Keratinocyte (primary cell): ENCODE results near the gene KCNB1. TPM values are rescaled to one million over a fixed set of nuclear protein-coding genes. Genes with fewer than 3 reads are reported as not detected.

ENCODE experiments used
- DNase-seq: peaks from one replicate; pipeline ENCODE4 v3.0.0-alpha.2; 2011; ENCODE audit warnings: low read depth, missing footprints, low spot score
- FAIRE-seq: peaks from 2 replicates; lab custom pipeline; 2011; peaks lifted over from hg19 to GRCh38; lab: Jason Lieb, UNC
- H2AFZ ChIP-seq: 2 replicates; pipeline ENCODE4 v1.6.0; 2012; ENCODE audit warnings: low read length, control low read depth, inconsistent platforms; ENCODE audit not compliant: control insufficient read depth
- H3K27ac ChIP-seq: 2 replicates; pipeline ENCODE4 v1.5.1; 2011; ENCODE audit warnings: low read length; ENCODE audit not compliant: control insufficient read depth, insufficient read depth
- H3K27me3 ChIP-seq: 3 replicates; pipeline ENCODE4 v1.6.0; 2011; ENCODE audit warnings: low read length; ENCODE audit not compliant: control insufficient read depth, insufficient read depth; ENCODE audit errors: extremely low read depth
- H3K36me3 ChIP-seq, 2 experiments: 2 replicates in 1 of 2; 3 replicates in 1 of 2; pipeline ENCODE4 v1.5.1; 2011; ENCODE audit warnings: low read length in 2 of 2, mild to moderate bottlenecking in 1 of 2; ENCODE audit not compliant: control insufficient read depth in 2 of 2, insufficient read depth in 2 of 2; ENCODE audit errors: extremely low read depth in 1 of 2
- H3K4me1 ChIP-seq: 3 replicates; pipeline ENCODE4 v1.5.1; 2011; ENCODE audit warnings: low read length; ENCODE audit not compliant: control insufficient read depth, insufficient read depth; ENCODE audit errors: extremely low read depth
- H3K4me2 ChIP-seq: 3 replicates; pipeline ENCODE4 v1.6.0; 2011; ENCODE audit warnings: low read depth, low read length; ENCODE audit not compliant: control insufficient read depth, insufficient read depth; ENCODE audit errors: extremely low read depth
- H3K4me3 ChIP-seq, 3 experiments: fragments of 200-600 bp in 1 of 3; sonication (generic) in 1 of 3; 2 replicates in 2 of 3; 3 replicates in 1 of 3; pipeline ENCODE4 v1.5.1; 2011 to 2016; ENCODE audit warnings: low read length in 3 of 3, mild to moderate bottlenecking in 3 of 3, control low read depth in 2 of 3, inconsistent platforms in 1 of 3, low read depth in 1 of 3, mixed read lengths in 1 of 3, mixed run types in 1 of 3, moderate library complexity in 1 of 3; ENCODE audit not compliant: control insufficient read depth in 2 of 3, insufficient read depth in 2 of 3; ENCODE audit errors: extremely low read depth in 1 of 3
- H3K79me2 ChIP-seq: 2 replicates; pipeline ENCODE4 v1.6.0; 2012; ENCODE audit warnings: low read length; ENCODE audit not compliant: control insufficient read depth, insufficient read depth
- H3K9ac ChIP-seq: 3 replicates; pipeline ENCODE4 v1.6.0; 2011; ENCODE audit warnings: low read length; ENCODE audit not compliant: control insufficient read depth, insufficient read depth; ENCODE audit errors: extremely low read depth
- H3K9me1 ChIP-seq: 3 replicates; pipeline ENCODE4 v1.6.0; 2011; ENCODE audit warnings: low read length; ENCODE audit not compliant: control insufficient read depth, insufficient read depth; ENCODE audit errors: extremely low read depth
- H3K9me3 ChIP-seq: 2 replicates; pipeline ENCODE4 v1.5.1; 2012; ENCODE audit warnings: low read depth, low read length; ENCODE audit not compliant: control insufficient read depth
- H4K20me1 ChIP-seq: 3 replicates; pipeline ENCODE4 v1.6.0; 2011; ENCODE audit warnings: low read length; ENCODE audit not compliant: control insufficient read depth, insufficient read depth; ENCODE audit errors: extremely low read depth
- CTCF ChIP-seq, 3 experiments: IDR thresholded peaks in 1 of 3; conservative IDR thresholded peaks in 1 of 3; optimal IDR thresholded peaks in 1 of 3; 2 replicates in 2 of 3; 3 replicates in 1 of 3; pipeline versions ENCODE3 to v1.5.1; 2011; ENCODE audit warnings: low read length in 3 of 3, mild to moderate bottlenecking in 3 of 3, moderate library complexity in 2 of 3, control low read depth in 1 of 3, inconsistent platforms in 1 of 3; ENCODE audit not compliant: insufficient read depth in 2 of 3; ENCODE audit errors: extremely low read depth in 1 of 3
- EZH2 ChIP-seq: IDR thresholded peaks from one replicate; pipeline ENCODE4 v1.6.1; 2012; ENCODE audit warnings: inconsistent platforms, mild to moderate bottlenecking, low read length, moderate library complexity
- dilution Hi-C: fragments of 300-500 bp; cut with MboI; formaldehyde crosslinking; loops from one replicate; pipeline ENCODE4 v1.7.0; 2020; ENCODE audit warnings: low sequenced_read_pairs; ENCODE audit not compliant: extremely low pct_ligation_motif_present
- polyA plus RNA-seq, 5 experiments: library from polyadenylated mRNA; depleted of rRNA in 3 of 5; stranded (reverse) in 3 of 5; stranded (forward) in 1 of 5; unstranded in 1 of 5; fragments of >200 nt; gene quantifications; 1 replicate in 1 of 5; 2 replicates in 3 of 5; 3 replicates in 1 of 5; pipeline versions ENCODE4 v1.2.1 to v1.2.3, GENCODE V29; 2011 to 2012; ENCODE audit warnings: missing spikeins in 2 of 5, low read depth in 1 of 5, low replicate concordance in 1 of 5

The KCNB1 gene
- polyA plus RNA-seq, 1 donor (not counting 4 experiments of a cell fraction or from before 2014, with no cell fraction given), result not detected

GRCh38 chr20:49385465-49385864 is 97.0 kb downstream of the KCNB1 start:
- Histone ChIP-seq H2AFZ (no peak overlapping the region), H3K4me3 (no peak overlapping the region), H3K9me1 (no peaks in the 10 kb centered on the region), H3K9ac (no peak overlapping the region), H3K9me3 (no peaks in the 10 kb centered on the region), H3K79me2 (no peaks in the 10 kb centered on the region), H3K4me2 (no peak overlapping the region), H3K27ac (no peak overlapping the region), H3K27me3 (peaks cover 11% of the 10 kb centered on the region), H3K4me1 (peaks cover 16% of the 10 kb centered on the region), H3K36me3 (no peaks in the 10 kb centered on the region), H4K20me1 (no peaks in the 10 kb centered on the region)
- FAIRE-seq (peak; percentile 36), DNase-seq (no peak)
- TF ChIP-seq EZH2, result no peak
- TF ChIP-seq CTCF (optimal IDR thresholded peaks at IDR 0.05 in 1 of 3, IDR thresholded peaks at IDR 0.05 in 1 of 3, conservative IDR thresholded peaks at IDR 0.05 in 1 of 3; ENCODE audit: extremely low read depth in 1 of 3, insufficient read depth in 2 of 3, low read length in 3 of 3), result no peak
- dilution Hi-C loops, result no loop called here

- Histone ChIP-seq H3K9ac (no peak overlapping the region), H2AFZ (no peak overlapping the region), H3K4me3 (no peak overlapping the region), H3K9me1 (no peaks in the 10 kb centered on the region), H3K27ac (no peak overlapping the region), H3K27me3 (peaks cover 11% of the 10 kb centered on the region), H3K36me3 (no peaks in the 10 kb centered on the region), H3K4me1 (peaks cover 16% of the 10 kb centered on the region), H3K79me2 (no peaks in the 10 kb centered on the region), H4K20me1 (no peaks in the 10 kb centered on the region), H3K4me2 (no peak overlapping the region), H3K9me3 (no peaks in the 10 kb centered on the region)
- DNase-seq (no peak), FAIRE-seq (no peak)
- dilution Hi-C loops, result no loop called here
- no peak for TF ChIP-seq EZH2
- TF ChIP-seq CTCF (optimal IDR thresholded peaks at IDR 0.05 in 1 of 3, IDR thresholded peaks at IDR 0.05 in 1 of 3, conservative IDR thresholded peaks at IDR 0.05 in 1 of 3; ENCODE audit: extremely low read depth in 1 of 3, insufficient read depth in 2 of 3, low read length in 3 of 3), result peak; percentile 59 to 80 (median 61)
Observed at GRCh38 chr20:49384437-49385434, 97.7 kb downstream of the KCNB1 start.
